Measurements from ENCODE around the gene NLRP6. TPM values are rescaled to one million over a fixed set of nuclear protein-coding genes. Genes with fewer than 3 reads are reported as not detected.
"Not testable (repeated sequence)": the region's sequence is repeated elsewhere in the genome, so short reads cannot be mapped to it uniquely, and the experiment has no call there.

NLRP6 gene
- total and polyA plus RNA-seq, 2 experiments from 2014 or later, result 1.4 TPM; not detected in 1

DNA sequence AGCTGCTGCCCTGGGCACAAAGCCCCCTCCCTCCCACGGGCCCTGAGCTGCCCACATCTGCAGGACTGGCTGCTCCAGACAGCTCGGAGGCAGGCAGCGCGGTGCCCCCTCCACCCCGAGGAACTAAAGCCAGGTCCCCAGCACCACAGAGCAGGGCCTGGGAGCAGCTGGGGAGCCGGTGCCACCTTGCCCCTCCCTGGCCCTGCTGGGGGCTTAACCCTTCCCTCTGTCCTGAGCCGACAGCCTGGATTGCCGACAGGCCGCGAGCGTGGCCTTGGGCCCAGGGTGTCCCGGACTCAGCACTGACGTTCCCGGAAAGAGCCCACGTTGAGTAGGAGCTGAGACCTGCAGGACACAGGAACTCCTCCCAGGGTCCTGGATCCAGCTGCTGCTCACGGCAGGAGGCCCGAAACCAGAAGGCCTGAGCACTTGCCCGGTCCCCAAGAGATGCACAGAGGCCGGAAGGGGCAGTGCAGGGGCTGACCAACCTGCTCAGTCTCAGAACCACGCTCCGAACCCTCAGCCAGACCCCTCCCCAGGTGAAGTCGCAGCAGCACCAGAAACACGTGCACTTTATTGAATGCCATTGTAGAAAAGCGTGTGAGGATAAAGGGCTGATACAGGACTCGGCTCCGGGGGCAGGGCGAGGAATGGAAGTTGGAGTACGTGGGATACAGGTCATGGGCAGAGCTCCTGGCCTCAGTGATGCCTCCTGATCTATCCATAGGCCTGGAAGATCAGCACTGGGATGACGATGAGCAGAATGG lies 41.1 kb downstream of the NLRP6 start:
- 14% methylated on average over 21 of the region's 29 CpGs for WGBS (ENCODE audit: low lambda C conversion rate, missing lambda C conversion rate)
- H3K79me2 ChIP-seq, result peaks cover 37% of the 10 kb centered on the region
- not testable (repeated sequence) for DNase-seq (ENCODE audit: low spot score)

GRCh38 chr11:319888-320273 lies 41.7 kb downstream of the NLRP6 start:
- peaks cover 36% of the 10 kb centered on the region for H3K79me2 ChIP-seq
- not testable (repeated sequence) for H2AFZ ChIP-seq

More for the DNA sequence above, 41.1 kb downstream of the NLRP6 start:
- H3K27ac ChIP-seq, result peak overlapping the region; percentile 100
- peaks cover 14% of the 10 kb centered on the region for H3K27me3 ChIP-seq
- peak overlapping the region; percentile 89 for H3K4me2 ChIP-seq
- H3K36me3 ChIP-seq (replicated peaks; ENCODE audit: insufficient read depth, low read depth); H4K20me1 ChIP-seq (ENCODE audit: insufficient read depth, poor library complexity, severe bottlenecking); H2AFZ ChIP-seq; H3K9me2 ChIP-seq (replicated peaks; ENCODE audit: insufficient read depth); H3K9me3 ChIP-seq (ENCODE audit: low read depth): not testable (repeated sequence)
- H3K4me3 ChIP-seq, result peak overlapping the region; percentile 17
- H3K4me1 ChIP-seq (ENCODE audit: insufficient read depth), result peaks cover 28% of the 10 kb centered on the region

GRCh38 chr11:324156-324555 lies 45.9 kb downstream of the NLRP6 start:
- no peaks in the 10 kb centered on the region for H3K9me2 ChIP-seq (replicated peaks; ENCODE audit: insufficient read depth)
- no peak for TF ChIP-seq CTCF (IDR thresholded peaks at IDR 0.05; ENCODE audit: poor library complexity)
- TF ChIP-seq EZH2phosphoT487 (IDR thresholded peaks at IDR 0.05; ENCODE audit: low read depth, severe bottlenecking, unreplicated experiment), result no peak
- TF ChIP-seq EZH2 (IDR thresholded peaks at IDR 0.05; ENCODE audit: borderline replicate concordance), result no peak
- 51% methylated on average over 11 of the region's 11 CpGs for WGBS (ENCODE audit: low lambda C conversion rate, missing lambda C conversion rate)
- no peaks in the 10 kb centered on the region for H3K36me3 ChIP-seq (replicated peaks; ENCODE audit: insufficient read depth, low read depth)
- no peak overlapping the region for H3K4me3 ChIP-seq
- peaks cover 10% of the 10 kb centered on the region for H3K79me2 ChIP-seq
- H3K27me3 ChIP-seq, result no peaks in the 10 kb centered on the region
- no peak for DNase-seq (ENCODE audit: low spot score)
- H3K4me1 ChIP-seq (ENCODE audit: insufficient read depth), result peaks cover 29% of the 10 kb centered on the region
- H4K20me1 ChIP-seq (ENCODE audit: insufficient read depth, poor library complexity, severe bottlenecking), result no peaks in the 10 kb centered on the region
- peak overlapping the region; percentile 90 for H3K27ac ChIP-seq
- peak overlapping the region; percentile 64 for H3K4me2 ChIP-seq
- H2AFZ ChIP-seq, result peak overlapping the region; percentile 73
- H3K9me3 ChIP-seq (ENCODE audit: low read depth), result no peaks in the 10 kb centered on the region

More at GRCh38 chr11:319888-320273, 41.7 kb downstream of the NLRP6 start:
- Histone ChIP-seq H3K4me1 (ENCODE audit: insufficient read depth) (peaks cover 33% of the 10 kb centered on the region), H3K4me2 (peak overlapping the region; percentile 89), H3K4me3 (peak overlapping the region; percentile 17), H3K27ac (peak overlapping the region; percentile 100), H3K27me3 (peaks cover 14% of the 10 kb centered on the region)
- 0% methylated on average over 2 of the region's 10 CpGs for WGBS (ENCODE audit: low lambda C conversion rate, missing lambda C conversion rate)
- not testable (repeated sequence) for H3K9me3 ChIP-seq (ENCODE audit: low read depth); H3K36me3 ChIP-seq (replicated peaks; ENCODE audit: insufficient read depth, low read depth); H3K9me2 ChIP-seq (replicated peaks; ENCODE audit: insufficient read depth); DNase-seq (ENCODE audit: low spot score); H4K20me1 ChIP-seq (ENCODE audit: insufficient read depth, poor library complexity, severe bottlenecking)

- Histone ChIP-seq H3K4me2 (peak overlapping the region; percentile 64), H3K4me1 (ENCODE audit: insufficient read depth) (peaks cover 29% of the 10 kb centered on the region), H3K27ac (peak overlapping the region; percentile 90), H2AFZ (peak overlapping the region; percentile 73)
- H3K36me3 ChIP-seq (replicated peaks; ENCODE audit: insufficient read depth, low read depth); H4K20me1 ChIP-seq (ENCODE audit: insufficient read depth, poor library complexity, severe bottlenecking); H3K9me3 ChIP-seq (ENCODE audit: low read depth); H3K4me3 ChIP-seq; H3K27me3 ChIP-seq; H3K79me2 ChIP-seq; H3K9me2 ChIP-seq (replicated peaks; ENCODE audit: insufficient read depth); DNase-seq (ENCODE audit: low spot score): not testable (repeated sequence)
- 52% methylated on average over 29 of the region's 34 CpGs for WGBS (ENCODE audit: low lambda C conversion rate, missing lambda C conversion rate)
Measured at GRCh38 chr11:324593-325517, 46.6 kb downstream of the NLRP6 start.

Data from hepatocyte (in vitro differentiated cells).